ENCODE data around the gene ADNP. TPM values are rescaled to one million over a fixed set of nuclear protein-coding genes. Genes with fewer than 3 reads are reported as not detected.

The ADNP gene
- total and polyA plus RNA-seq, 7 donors, result 12.0 to 52.6 (median 41.5) TPM

DNA sequence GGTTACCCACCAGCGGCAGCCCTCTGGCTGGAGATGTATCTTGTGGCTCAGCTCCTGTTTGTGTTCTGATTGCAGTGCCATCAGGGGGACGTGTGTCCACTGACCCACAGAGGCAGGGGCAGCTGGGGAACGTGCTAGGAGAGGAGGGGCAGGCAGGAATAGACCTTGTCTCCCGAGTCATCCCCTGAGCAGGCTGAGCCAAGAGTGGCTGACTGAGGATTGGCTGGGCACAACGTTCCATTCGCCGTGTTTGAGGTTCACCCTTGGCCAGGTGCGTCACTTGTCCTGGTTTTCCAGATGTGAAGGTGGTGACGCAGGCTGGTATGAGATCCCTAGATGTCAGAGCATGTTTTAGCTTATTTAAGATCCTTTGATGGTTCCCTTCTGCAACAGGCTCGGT, 57.7 kb downstream of the ADNP start:
- Histone ChIP-seq H3K4me1 (no peaks in the 10 kb centered on the region), H3K27ac (no peak overlapping the region), H3K4me3 (no peak overlapping the region), H3K9me3 (no peaks in the 10 kb centered on the region), H3K36me3 (peaks cover 0 to 8% (median 0%) of the 10 kb centered on the region in 4 donors), H3K27me3 (no peaks in the 10 kb centered on the region)
- no peak for TF ChIP-seq POLR2AphosphoS5 (IDR thresholded peaks at IDR 0.05)
- TF ChIP-seq CTCF (IDR thresholded peaks at IDR 0.05), result no peak
- TF ChIP-seq EP300 (IDR thresholded peaks at IDR 0.05), result no peak
- TF ChIP-seq POLR2A (IDR thresholded peaks at IDR 0.05), result no peak
- DNase-seq, result no peak
- WGBS, 2 donors, result 91 to 92% methylated on average over 10 of the region's 10 CpGs
- intact Hi-C loops (cut with DNase I), result no loop called here

GRCh38 chr20:50872560-50873425, 58.4 kb downstream of the ADNP start:
- DNase-seq, result no peak
- H3K4me1 ChIP-seq, result no peaks in the 10 kb centered on the region
- TF ChIP-seq CTCF (IDR thresholded peaks at IDR 0.05) (no peak), POLR2A (IDR thresholded peaks at IDR 0.05) (no peak), EP300 (IDR thresholded peaks at IDR 0.05) (no peak), POLR2AphosphoS5 (IDR thresholded peaks at IDR 0.05) (no peak)
- H3K27me3 ChIP-seq, result no peaks in the 10 kb centered on the region
- 78 to 92% methylated on average over 16 of the region's 16 CpGs for WGBS, 2 donors
- no peak overlapping the region for H3K27ac ChIP-seq
- H3K4me3 ChIP-seq, result no peak overlapping the region
- peaks cover 0 to 8% (median 0%) of the 10 kb centered on the region in 4 donors for H3K36me3 ChIP-seq
- intact Hi-C loops (cut with DNase I), result no loop called here
- H3K9me3 ChIP-seq, result no peaks in the 10 kb centered on the region

- Histone ChIP-seq H3K9me3 (no peaks in the 10 kb centered on the region), H3K27me3 (no peaks in the 10 kb centered on the region), H3K4me3 (no peak overlapping the region), H3K27ac (no peak overlapping the region), H3K4me1 (no peaks in the 10 kb centered on the region), H3K36me3 (no peaks in the 10 kb centered on the region)
- 85 to 91% methylated on average over 19 of the region's 19 CpGs for WGBS, 2 donors
- TF ChIP-seq EP300 (IDR thresholded peaks at IDR 0.05), result no peak
- no peak for TF ChIP-seq CTCF (IDR thresholded peaks at IDR 0.05)
- DNase-seq, result no peak
- intact Hi-C loops (cut with DNase I), result no loop called here
Observed at GRCh38 chr20:50870561-50871161, 60.6 kb downstream of the ADNP start.

GRCh38 chr20:50868509-50869495, 62.4 kb downstream of the ADNP start:
- 69 to 84% methylated on average over 11 of the region's 11 CpGs for WGBS, 2 donors
- no peak for DNase-seq
- Histone ChIP-seq H3K4me1 (no peaks in the 10 kb centered on the region), H3K9me3 (no peaks in the 10 kb centered on the region), H3K27ac (no peak overlapping the region), H3K4me3 (no peak overlapping the region), H3K27me3 (no peaks in the 10 kb centered on the region), H3K36me3 (no peaks in the 10 kb centered on the region)
- intact Hi-C loops (cut with DNase I), result no loop called here
- no peak for TF ChIP-seq POLR2A (IDR thresholded peaks at IDR 0.05)
- no peak for TF ChIP-seq EP300 (IDR thresholded peaks at IDR 0.05)
- no peak for TF ChIP-seq POLR2AphosphoS5 (IDR thresholded peaks at IDR 0.05)
- no peak for TF ChIP-seq CTCF (IDR thresholded peaks at IDR 0.05)

Data from sigmoid colon (tissue), 7 donors.